UCSD-AML1 (cell line): ENCODE measurements around the gene ATF7.
"Not testable (repeated sequence)": the region's sequence is repeated elsewhere in the genome, so short reads cannot be mapped to it uniquely, and the experiment has no call there.

Experiments used
- DNase-seq: peaks from one replicate; lab custom pipeline; 2025; ENCODE audit not compliant: unreplicated experiment; lab: John Stamatoyannopoulos, UW

Gene ATF7

DNA sequence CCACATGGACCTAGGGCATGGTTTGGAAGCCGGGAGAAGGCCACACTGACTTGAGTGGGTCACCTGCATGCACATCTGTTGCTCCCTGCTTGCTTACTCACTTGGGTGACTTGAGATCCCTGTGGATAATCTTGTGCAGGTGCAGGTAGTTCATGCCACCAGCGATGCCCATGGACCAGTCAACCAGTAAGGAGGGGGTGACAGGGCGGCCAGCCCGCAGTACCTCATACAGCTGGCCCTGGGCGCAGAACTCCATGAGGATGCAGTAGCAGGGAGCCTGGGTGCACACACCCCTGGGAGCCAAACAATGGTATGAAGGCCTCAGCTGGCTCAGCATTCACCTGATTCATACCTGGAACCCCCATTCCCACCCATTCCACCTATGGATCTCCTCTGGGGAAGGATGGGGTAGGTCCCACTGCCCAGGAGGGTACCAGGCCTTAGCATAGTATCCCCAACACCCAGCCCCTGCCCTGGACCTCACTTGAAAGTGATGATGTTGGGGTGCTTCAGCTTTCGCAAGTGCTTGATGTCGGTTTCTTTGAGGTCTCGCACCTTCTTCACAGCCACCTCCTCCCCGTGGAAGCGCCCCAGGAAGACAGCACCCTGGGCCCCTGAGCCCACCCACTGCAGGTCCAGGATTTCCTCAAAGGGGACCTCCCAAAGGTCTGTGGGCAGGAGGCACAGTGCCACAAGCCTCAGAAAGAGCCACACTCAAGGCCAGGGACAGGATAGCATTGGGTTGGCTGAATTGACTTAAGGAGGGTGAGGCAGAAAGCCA is 140.0 kb downstream of the ATF7 start:
- DNase-seq, result no peak

GRCh38 chr12:53484686-53485575 is 141.3 kb downstream of the ATF7 start:
- DNase-seq, result no peak

DNA sequence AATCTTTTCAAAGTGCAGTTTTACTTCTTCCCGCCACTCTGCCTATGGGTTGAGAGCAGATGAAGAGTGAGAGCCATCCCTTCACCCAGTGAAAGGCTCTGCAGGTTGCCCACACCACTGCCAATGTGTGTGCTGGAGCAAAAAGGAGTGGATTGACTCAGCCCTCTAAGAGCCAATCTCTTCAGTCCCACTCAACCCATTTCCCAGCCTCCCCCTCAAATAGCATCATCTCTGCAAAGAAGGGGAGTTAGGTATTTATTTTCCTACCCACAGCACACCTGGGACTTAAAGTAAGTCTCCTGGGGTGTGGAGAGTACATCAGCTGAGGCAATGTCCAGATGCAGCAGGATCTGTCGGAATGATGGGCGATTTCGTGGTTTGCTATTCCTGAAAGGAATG is 142.2 kb downstream of the ATF7 start:
- DNase-seq, result no peak

GRCh38 chr12:53483225-53483978 is 142.8 kb downstream of the ATF7 start:
- DNase-seq, result no peak

DNA sequence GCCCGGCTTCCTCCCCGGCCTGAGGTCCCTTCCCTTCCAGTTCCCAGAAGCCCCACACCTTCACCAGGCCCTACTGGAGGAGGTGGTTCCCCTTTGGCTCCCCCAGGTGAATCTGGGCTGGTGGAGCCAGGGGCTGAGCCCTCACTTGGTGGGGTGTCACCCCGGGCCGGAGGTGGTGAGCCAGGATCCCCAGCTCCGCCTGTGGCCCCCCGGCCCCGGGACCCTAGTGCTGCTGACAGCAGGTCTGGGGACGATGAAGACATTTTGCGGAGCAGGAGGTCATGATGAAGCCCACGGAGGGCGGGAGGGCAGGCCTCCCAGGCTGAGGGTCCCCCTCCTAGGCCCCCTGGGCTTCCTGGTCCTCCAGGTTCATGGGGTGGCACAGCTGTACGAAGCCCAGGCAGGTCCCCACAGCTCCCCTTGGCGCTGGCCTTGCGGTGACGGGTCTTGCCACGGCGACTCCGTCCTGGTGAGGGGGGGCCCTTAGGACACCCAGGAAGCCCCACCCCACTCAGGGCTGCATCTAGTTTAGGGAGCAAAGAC is 143.5 kb downstream of the ATF7 start:
- DNase-seq, result no peak

DNA sequence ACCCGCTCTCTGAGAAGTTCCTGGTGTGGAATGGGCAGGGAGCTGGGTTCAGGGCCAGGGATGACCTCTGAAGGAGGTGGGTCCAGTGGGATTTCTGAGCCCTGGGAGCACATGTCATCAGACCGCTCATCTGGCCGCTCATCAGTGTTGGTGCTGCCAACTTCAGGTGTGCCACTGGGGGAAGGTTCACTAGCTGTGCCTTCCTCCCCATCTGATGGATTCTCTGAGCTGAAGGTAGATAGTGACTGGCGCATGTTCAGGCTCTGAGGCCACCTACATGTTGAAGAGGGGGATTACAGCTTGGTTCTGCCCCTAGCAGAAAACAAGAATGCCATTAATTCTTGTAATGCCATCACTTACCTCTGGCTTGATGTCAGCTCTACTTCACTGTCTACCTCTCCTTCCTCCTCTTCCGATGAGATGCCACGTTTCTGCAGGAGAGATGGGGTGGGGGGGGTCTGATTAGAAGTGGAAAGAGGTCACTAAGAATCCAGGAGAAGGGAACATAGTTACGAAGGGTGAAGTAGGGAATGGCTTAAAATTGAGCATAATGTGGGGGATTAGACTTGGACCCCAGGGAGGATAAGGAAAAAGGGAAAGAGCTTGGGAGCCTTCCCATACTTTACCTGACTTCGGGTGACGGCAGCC is 144.1 kb downstream of the ATF7 start:
- no peak for DNase-seq

GRCh38 chr12:53481458-53481857 is 144.7 kb downstream of the ATF7 start:
- DNase-seq, result not testable (repeated sequence)

- DNase-seq, result no peak
These were observed 145.4 kb downstream of the ATF7 start for GRCh38 chr12:53480491-53481442.

GRCh38 chr12:53479331-53479730 is 146.9 kb downstream of the ATF7 start:
- DNase-seq, result no peak

GRCh38 chr12:53478865-53479264 is 147.3 kb downstream of the ATF7 start:
- no peak for DNase-seq

DNA sequence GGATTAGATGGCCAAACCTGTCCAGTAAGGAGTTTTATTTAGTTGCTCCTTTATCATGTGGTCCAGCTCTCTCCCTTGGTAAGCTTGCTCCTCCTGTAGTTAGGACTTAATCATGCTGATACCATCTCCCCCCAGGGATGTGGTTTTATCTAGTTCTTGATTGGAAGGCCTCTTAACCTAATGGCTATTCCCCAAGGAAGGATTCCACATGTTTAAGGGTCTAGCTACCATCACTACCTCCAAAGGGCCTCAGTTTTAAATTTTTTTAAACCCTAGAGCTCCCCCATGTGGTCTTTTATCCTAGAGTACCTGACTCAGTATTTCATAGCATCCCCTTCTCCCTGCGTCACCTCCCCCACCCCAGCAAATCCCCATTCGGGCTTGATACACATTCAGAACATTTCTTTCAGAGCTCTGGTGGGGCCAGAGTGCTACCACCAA is 149.4 kb downstream of the ATF7 start:
- no peak for DNase-seq

DNA sequence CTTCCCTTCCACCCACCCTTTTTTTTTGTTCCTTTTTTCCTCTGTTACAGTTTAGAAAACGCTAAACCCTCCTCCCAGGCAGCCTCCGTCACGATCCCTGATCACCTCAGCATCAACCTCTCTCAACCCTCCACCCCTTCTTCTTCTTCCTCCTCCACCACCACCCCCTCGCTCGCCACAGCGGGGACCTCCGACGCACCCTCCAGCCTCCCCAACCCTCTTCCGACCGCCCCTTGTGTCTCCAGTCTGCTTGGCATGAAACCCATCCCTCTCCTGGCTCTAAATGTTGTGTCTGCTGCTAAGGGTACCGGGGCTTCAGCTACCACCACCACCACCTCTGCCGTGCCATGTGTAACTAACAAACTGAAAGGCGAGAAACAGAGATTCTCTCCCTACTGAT is 151.4 kb downstream of the ATF7 start:
- DNase-seq, result no peak

- no peak for DNase-seq
These were observed 152.1 kb downstream of the ATF7 start for GRCh38 chr12:53474077-53474476.

DNA sequence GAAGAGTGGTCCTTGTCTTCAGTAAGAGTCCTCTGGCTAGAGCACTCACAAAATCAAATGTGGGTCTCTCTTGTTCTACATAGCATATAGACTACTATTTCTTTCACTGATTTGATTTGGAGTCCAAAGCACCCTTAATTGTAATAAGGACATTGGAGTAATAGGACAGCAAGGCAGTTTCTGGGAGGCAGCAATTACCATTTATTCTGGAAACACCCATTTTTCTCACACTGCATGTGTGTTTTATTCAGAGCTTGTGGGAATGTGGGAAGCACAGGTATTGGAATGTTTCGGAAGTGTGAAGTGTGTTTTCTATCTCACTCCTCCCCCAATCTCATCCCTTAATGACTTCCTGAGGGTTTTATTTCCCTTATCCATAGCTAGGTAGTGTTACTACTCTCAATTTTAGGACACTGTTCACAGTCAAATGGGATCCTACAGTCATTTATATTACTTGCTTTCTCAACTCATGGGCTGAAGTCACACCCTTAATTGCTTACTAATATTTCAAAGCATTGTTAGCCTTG is 154.1 kb downstream of the ATF7 start:
- no peak for DNase-seq

GRCh38 chr12:53468282-53468681 is 157.9 kb downstream of the ATF7 start:
- DNase-seq, result no peak

GRCh38 chr12:53467880-53468279 is 158.3 kb downstream of the ATF7 start:
- no peak for DNase-seq

DNA sequence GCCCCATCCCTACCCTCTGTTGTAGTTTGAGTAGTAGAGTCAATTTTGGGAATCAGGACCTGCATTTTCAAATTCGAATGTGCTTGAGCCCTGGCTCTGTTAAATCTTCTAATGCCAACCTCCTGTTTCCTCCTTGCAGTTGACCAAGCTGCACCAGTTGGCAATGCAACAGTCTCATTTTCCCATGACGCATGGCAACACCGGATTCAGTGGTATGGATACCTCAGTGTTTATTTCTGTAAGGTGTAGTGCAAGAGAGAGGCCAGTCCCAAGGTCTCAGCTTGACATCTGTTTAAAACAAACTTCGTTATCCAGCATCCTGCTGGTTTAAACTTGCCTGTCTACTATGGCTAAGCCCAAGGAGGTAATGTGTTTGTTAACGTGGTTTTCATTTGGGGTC is 159.1 kb downstream of the ATF7 start:
- no peak for DNase-seq

- no peak for DNase-seq
These were observed 159.5 kb downstream of the ATF7 start for GRCh38 chr12:53466640-53467039.

DNA sequence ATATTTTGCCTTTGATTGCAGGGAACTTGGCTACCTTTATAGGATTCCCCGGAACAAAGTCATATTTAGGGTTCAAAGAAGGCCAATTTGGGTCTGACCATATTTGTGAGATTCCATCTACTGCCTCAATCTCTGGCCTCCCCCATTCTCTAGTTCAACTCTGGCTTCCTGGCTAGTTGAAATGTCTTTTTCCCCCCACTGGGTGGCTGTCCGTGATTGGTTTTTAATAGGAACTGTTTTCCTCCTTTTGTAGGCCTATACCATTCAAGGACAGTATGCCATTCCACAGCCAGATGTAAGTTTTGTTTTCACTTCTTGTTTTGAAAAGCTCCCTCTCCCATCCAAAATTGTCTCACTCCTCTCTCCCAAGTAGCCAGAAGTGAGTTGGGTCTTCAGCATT is 160.5 kb downstream of the ATF7 start:
- no peak for DNase-seq
